Measurements from ENCODE around the gene FYN.
"Not testable (repeated sequence)": the region's sequence is repeated elsewhere in the genome, so short reads cannot be mapped to it uniquely, and the experiment has no call there.

The FYN gene

DNA sequence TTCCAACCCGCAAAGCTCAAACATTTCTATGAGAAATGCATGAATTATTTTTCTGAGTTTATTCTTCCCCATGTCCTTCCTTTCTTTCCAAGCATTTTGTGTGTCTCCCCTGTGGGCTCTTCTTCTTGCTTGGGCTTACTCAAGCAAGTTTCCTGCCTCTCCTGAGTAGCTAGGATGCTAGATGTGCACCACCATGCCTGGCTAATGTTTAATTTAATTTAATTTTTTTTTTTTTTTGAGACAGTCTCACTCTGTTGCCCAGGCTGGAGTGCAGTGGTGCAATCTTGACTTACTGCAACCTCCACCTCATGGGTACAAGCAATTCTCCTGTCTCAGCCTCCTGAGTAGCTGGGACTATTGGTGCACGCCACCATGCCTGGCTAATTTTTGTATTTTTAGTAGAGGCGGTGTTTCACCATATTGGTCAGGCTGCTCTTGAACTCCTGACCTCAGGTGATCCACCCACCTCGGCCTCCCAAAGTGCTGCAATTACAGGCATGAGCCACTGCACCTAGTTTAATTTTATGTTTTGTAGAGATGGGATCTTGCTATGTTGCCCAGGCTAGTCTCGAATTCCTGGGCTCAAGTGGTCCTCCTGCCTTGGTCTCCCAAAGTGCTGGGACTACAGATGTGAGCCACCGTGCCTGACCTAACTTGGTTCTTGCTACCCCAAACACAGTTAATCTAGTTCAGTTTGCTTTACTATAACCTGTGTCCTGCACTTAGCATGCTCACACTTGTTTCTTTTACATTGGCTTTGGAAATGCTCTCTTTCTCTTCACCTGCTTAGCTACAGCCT, 192.2 kb downstream of the FYN start:
- DNase-seq (ENCODE audit: low spot score) = not testable (repeated sequence)

DNA sequence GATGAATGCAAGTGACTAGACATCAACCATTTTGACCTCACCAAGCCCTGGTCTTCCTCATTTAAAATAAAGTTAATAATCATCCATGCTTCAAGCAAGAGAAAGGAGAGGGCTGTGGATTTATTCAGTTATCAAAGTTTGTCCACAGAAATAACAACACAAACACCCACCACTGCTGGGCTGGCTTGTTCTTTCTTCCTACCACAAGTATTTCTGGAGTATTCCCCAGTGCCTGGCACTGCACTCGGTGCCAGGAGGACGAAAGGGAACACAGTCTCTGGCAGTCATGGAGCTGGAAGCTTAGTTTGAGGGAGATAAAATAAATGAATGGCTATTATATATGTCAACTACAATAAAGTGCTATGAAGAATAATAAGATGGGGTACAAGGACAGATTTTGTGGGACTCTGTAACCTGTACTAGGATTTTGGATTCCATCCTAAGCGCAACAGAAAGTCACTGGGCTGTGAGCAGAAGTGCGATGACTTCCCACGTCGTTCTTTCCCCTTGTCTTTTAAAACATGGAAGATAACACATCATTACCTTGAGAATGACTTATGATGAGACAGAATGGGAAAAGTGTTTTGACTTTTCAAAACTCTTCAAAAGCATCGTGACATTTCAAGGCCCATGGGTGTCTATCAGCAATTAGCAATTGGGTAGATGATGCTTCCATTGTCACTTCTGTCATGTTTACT, 193.1 kb downstream of the FYN start:
- no peak for DNase-seq (ENCODE audit: low spot score)

DNA sequence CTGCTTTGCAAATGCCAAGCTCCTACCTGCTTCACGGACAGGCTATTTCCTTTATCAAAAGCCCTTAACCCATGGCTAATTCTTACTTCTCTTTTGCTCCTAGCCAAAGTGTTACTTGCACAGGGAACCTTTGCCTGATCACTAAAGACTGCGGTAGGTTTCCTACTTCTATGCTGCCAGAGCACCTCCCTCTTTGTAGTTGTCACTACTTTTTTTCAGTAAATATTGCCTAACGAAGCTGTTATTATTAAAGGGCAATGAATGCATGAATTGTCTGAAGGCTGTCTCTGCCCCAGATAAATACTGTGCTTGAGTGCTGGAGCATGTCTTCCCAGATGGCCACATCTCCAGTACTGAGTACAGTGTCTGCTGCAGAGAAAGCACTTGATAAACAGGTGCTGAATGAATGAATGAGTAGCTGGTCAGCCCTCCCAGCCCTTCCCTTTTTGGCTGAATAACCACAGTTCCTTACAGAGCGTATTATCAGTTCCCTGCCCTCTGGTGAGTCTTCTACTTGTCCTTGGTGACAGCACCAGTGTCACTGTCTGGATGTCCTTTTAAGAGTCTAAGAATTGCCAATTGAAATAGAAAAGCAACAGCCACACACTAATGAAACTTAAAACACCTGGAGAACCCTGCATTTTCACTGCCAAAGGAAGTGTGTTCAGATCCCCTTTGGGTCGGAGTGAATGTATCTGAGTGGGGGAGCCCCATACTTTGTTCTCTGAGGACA, 194.0 kb downstream of the FYN start:
- no peak for DNase-seq (ENCODE audit: low spot score)

DNA sequence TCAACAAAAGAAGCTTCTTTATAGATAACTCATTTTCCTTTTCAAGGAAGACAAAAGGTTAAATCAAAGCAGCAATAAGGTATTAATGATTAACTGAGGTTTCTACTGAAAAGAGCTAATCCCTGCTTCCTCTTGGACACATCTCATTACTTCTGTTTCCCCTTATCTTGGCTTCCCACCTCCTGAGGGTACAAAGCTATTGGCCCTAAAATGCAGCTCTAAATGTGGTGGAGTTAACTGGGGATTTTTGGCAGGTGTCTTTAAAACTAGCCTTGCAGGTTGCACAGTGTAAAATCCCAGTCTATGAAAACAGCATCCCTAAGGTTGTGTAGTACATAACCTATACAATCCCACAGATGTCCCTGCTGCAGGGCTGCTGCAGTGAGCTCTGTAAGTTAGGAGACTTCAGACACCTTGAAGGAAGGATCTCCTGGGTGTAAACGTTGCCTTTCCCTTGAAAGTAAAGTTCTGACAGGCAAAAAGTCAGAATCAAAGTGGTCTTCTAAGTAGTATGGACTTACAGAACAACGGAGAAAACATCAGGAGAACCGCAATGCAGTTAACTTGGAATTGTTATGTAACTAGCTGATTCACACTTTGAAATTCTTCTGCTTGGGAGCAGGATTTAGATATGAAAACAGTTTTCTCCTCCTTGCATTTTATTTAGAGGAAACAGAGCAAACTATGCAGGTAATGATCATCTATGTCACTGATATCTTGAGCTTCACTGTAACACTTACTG, 195.8 kb downstream of the FYN start:
- DNase-seq (ENCODE audit: low spot score) = no peak

DNA sequence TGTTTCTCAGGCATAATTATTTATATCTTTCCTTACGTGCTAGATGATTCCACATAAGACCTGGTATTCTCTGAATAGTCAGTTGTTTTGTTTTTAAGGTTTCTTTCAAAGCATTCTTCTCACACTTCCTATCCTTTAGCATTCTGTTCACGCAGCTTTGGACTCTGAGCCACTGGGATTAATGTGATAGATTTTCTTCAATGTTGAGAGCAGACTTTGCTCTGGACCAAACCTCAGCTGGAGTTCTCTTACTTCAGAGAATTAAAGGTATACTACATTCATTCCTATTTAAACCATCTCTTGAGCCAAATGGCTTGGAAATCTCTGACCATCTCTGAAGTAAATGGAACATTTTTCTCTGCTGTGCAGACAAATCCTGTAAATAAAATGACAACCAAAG, 196.9 kb downstream of the FYN start:
- DNase-seq (ENCODE audit: low spot score) = no peak

DNA sequence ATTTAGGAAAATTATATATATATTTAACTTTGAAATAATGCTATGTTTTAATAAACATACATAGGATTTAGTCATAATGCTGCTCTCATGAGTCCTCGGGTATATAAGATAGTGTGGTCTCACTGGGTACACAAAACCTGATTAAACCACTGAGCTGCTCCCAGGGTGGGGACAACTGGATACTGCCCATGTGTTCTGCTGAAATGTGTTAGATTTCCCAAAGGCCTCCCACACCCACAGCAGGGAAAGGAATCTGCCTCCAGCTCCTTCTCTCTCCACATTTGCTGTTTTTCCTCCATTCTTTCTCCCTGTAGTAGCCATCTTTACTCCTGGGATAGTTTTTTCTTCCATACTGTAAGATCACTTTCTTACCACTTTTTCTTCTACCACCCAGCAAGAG, 198.4 kb downstream of the FYN start:
- no peak for DNase-seq (ENCODE audit: low spot score)

DNA sequence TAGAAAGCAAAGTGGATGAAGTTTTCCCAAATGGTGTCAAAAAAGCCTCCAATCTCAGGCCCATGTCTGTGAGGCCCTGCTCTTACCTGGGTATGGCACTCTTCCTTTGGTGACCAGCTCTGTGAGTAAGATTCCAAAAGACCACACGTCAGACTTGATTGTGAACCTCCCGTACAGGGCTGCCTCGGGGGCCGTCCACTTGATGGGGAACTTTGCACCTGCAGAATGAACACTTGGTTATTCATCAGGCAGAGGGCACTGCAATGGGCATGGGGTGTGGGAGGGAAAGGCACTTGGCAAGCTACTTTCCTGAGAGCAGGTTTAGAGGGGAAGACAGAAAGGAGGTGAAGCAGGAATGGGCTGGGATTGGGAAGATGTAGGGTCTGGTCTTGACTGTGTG, 198.8 kb downstream of the FYN start:
- DNase-seq (ENCODE audit: low spot score) = no peak

DNA sequence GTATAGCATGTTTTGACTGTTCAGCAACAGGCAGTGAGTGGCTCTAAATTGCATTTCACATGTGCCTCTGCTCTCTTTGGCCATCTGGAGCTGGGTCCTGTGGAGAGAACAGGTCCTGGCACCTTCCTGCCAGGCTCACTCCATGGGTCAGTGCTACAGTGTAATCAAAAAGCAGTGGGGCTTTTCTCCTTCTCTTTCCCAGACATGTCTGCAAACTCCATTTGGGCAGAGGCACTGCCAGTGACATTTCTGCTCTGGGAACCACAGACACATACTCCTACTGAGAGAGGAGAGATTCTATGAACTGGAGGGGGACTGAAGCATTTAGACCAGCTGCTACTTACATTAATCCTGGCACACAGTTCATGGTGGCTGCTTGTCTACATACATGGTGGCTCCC, 199.3 kb downstream of the FYN start:
- peak; percentile 91 for DNase-seq (ENCODE audit: low spot score)

DNA sequence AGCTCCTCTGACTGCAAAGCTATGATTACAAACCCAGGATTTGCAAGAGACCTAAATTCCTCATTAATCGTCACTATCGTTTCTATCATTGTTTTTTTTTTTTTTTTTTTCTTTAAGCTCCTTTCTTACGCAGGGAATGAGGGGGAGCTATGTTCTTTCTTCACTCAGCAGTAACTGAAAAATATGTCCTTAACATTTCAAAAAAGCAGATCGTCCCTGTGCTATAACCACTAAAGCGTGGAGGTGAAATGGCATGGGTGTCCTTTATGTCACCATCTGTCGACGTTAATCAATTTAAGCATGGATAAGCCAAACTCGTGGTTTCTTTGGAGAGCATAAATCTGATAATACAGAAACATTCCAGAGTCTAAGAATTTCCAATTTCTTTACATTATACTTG, 199.7 kb downstream of the FYN start:
- no peak for DNase-seq (ENCODE audit: low spot score)

DNA sequence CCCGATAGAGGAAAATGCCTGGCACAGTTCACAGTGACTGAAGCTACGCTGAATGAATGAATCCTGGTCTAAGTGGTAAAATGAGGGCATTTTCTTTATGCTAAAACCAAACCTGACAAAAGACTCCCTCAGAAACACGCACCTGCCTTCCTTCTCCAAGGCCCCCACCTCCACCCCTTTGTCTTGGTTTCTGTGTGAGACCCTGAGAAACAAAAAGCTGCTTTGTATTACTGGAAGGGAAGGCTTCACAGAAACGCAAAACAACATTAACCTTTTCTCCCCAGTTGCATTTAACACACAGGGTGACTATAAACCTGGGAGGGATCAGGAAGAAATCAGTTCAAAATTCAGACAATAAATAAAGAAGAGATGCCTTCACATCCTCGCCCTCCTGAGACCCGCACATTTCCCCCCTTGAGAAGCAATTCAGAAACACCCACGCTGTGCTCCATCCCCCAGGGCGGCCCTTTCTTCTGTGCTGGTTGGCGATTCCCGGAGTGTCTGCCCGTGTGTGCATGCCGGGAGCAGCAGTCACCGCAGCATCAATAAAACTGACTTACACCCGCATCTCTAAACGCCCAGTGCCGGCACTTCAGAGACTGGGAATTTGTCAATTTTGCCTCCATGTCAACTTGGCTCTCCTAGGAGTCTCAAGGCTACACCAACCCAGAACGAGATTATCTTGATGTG, 200.3 kb downstream of the FYN start:
- DNase-seq (ENCODE audit: low spot score) = peak; percentile 38

DNA sequence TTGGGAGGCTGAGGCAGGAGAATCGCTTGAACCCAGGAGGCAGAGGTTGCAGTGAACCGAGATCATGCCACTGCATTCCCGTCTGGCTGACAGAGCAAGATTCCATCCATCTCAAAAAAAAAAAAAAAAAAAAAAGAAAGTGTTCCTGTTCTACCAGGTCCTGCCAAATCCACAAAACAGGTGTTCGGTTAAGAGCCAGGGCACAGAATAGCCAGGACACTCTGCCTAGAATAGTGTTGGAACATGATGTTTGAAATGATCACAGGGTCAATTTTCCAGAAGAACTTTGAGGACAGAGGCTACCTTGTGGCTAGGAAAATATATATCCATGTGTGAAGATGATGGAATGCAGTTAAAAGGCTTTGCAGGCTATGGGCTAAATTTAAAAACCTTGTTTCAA, 203.9 kb downstream of the FYN start:
- DNase-seq (ENCODE audit: low spot score) = peak; percentile 32

DNA sequence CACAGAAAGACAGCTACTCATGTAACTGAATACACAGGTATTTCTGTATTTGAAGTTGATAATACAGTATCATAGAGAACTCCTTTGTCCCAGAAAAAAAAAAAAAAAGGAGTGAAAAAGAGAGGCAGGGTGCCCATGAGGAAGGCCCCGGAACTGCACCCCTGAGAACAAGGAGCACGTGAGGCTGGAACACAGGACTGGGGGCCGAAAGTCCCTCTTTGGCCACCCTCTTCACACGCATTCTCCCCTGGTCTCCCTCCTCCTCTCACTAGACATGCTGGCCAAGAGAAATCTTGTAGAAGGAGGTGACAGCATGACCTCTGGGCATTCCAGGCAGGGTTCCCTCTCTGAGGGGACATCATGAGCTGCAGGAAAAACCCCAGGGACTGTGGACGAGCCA, 204.8 kb downstream of the FYN start:
- DNase-seq (ENCODE audit: low spot score) = no peak

DNA sequence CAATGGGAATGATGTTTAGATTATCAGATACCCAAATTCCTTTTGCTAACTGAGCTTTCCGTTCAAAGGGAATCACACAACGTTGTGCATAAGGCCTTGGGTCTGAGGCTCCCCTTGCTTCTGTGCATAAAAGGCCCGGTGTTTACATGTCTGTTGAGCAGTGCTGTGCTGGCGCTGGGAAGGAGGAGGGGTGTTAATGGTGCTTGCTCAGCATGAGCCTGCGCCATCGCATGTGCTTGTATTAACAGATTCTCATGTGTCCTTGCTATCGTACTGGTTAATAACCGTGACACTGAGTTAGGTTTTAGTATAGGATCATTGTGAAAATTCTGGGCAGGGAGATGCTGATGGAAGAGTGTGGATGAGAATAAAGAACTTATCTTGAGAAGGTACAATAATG, 205.3 kb downstream of the FYN start:
- no peak for DNase-seq (ENCODE audit: low spot score)

DNA sequence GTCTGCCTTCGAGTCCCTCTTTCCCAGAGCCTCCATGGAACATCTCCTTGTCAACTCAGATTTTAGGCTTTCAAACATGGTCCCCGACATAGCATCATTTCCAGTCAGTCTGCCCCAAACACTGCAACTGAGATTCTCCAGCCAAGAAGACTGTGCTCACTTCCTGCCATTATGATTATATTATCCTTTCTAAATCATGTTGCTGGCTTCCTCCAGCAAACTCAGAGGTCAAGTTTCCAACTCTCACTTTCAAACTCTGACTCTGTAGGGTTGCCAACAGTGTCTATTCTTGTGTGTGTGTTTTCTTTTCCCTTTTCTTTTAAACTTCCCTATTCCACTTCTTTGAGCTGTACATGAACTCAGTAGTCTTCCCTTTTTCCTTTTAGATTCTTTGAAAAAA, 206.4 kb downstream of the FYN start:
- no peak for DNase-seq (ENCODE audit: low spot score)

DNA sequence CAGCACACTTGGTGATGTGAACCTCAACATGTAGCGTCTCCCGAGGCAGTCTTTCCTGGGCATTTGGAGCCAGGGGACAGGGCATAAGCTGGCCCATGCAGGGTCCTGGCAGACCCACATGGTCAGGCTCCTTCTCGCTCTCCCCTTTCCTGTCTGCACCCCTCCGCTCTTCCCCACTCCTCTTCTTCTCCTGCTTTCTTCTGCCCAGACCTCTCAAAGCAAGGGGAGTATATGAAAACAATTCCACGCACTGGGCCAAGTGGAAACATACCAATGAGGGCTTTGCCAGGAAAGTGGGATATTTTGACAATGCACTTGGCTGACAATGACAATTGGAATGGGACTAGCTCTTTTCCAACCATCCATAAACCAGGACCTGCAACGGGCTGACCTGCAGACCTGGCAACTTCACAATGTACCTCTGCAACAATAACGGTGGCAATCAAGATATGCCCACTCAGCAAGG, 208.7 kb downstream of the FYN start:
- peak; percentile 74 for DNase-seq (ENCODE audit: low spot score)

DNA sequence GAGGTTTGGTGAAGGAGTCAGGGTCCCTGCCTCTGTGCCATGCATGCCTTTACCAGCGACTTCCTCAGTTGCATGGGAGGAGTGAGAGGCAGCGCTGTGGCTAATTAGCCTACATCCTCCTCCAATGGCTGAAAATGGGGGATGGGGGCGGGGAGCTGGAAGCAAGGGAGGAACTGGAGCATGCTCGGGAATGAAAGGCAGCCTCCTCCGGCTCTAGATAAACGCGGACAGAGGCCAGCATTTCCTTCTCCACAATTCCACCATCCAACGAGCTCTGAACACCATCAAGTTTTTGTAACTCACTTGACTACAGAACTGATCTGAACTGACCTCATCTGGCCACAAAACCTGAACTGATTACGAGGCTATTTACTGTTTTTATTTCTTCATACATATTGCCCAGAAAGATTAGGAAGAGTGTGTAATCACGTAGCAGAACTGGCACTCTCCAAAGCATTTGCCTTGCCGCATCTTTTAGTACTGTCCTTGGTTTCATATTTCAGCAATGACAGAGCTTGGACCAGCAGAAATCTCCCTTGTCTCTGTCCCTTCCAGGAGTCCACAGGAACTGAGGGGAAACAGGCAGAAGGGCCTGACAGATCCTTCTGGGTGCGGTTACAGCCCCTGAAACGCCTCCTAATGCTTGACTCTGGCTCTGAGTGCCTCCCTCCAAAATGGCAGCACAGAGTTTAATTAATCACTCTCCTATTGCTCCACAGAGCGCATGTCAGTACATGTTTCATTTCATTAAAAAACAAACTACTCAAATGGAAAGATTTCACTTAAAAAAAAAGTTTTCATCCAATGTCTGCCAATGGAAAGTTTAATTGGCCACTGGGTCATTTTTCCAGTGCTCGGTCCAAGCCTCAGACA, 209.3 kb downstream of the FYN start:
- peak; percentile 74 for DNase-seq (ENCODE audit: low spot score)

DNA sequence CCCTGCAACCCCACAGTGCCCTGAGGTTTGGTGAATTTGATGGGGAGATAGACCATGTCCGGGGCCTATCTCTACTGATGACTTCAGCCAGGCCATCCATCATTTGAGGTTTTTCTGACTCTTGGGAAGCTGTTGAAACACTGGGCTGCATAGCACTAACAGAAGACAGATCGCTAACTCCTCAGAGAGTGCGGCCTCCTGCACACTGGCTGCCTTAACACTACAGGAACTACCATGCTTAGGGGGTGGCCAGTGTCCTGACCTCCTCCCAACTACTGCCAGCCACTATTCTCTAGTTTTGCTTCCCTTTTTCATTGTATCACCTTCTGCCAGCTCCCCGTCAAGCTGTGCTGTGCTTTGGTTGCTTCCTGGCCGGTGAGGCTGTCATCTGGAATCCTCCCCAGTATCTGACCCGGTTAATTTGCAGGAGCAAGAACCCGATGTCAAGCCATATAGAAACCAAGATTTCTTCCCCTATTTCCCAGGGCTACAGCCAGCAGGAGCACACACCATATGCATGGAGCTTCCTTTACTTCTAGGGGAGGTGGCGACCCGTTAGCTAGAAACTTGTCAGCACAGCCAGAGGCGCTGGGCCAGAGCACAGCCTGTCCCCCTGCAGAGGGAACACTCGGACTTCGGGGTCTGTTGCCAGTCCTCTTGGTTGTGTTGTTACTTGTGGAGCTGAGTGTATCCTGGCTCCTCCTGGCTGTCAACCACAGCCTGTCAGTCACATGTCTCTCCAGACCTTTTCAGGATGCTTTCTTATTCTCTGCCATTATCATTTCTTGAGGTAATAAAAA, 210.3 kb downstream of the FYN start:
- peak; percentile 89 for DNase-seq (ENCODE audit: low spot score)

DNA sequence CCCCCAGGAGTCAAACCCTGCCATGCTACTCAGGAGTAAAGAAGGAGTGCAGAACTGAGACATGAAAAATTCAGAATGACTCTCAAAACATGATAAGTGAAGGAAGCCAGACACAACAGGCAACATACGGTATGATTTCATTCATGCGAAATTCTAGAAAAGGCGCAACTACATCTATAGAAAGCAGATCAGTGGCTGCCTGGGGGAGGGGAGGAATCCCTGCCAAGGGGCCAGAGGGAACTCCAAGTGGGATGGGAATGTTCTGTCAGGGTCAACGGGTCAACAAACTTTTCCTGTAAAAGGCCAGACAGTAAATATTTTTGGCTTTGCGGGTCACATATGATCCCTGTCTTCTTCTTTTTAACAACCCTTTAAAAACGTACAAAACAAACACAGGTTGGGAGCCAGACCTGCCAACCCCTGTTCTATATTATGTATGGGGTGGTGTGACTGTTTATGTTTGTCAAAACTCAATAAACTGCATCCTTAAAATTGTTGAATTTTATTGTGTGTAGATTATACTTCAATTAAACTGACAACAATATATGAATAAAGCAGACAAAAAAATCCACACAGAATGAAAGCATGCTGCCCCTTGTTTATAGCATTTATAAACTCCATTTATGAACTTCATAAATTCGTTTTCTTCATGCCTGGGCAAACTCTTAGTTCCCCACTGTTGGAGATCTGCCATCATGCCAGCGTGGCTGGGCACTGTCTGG, 211.0 kb downstream of the FYN start:
- no peak for DNase-seq (ENCODE audit: low spot score)

DNA sequence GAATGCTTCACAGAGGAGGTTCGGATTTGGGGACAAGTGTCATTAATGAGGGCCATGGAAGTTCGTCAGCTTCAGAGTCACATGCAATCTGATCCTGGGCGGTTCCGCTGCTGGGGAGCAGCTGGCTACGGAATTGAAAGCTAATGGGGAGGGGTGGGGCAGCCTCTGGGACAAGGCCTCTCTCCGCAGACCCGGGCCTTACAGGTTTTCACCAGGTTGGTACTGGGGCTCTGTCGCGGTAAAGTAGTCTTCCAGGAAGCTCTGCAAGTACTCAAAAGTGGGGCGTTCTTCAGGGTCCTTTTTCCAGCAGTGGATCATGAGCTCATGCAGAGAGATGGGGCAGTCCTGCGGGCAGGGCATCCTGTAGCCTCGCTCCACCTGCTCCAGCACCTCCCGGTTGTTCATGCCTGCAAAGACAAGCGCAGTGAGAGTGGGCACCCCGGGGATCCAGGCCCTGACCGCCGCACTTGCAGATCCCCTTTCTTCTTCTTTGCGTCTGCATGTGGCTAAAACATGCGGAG, 211.7 kb downstream of the FYN start:
- no peak for DNase-seq (ENCODE audit: low spot score)
